ENCODE data around the gene FAM83F.

FAM83F gene

GRCh38 chr22:40041366-40042137 is 46.8 kb downstream of the FAM83F start:
- H3K9ac ChIP-seq (ENCODE audit: low read length) = no peak overlapping the region
- TF ChIP-seq CTCF (IDR thresholded peaks at IDR 0.05; ENCODE audit: insufficient read depth, low read length, poor library complexity, severe bottlenecking) = no peak
- TF ChIP-seq EZH2phosphoT487 (conservative IDR thresholded peaks at IDR 0.05; ENCODE audit: low read length) = no peak

GRCh38 chr22:40042312-40042711 is 47.6 kb downstream of the FAM83F start:
- TF ChIP-seq EZH2phosphoT487 (conservative IDR thresholded peaks at IDR 0.05; ENCODE audit: low read length) = no peak
- no peak for TF ChIP-seq CTCF (IDR thresholded peaks at IDR 0.05; ENCODE audit: insufficient read depth, low read length, poor library complexity, severe bottlenecking)
- Histone ChIP-seq H3K27me3 (ENCODE audit: low read length) (no peaks in the 10 kb centered on the region), H3K4me2 (ENCODE audit: low read depth, low read length, poor library complexity, severe bottlenecking) (no peak overlapping the region), H3F3A (ENCODE audit: insufficient read depth) (peaks cover 11% of the 10 kb centered on the region), H3K9ac (ENCODE audit: low read length) (no peak overlapping the region), H2AFZ (ENCODE audit: low read depth, low read length, severe bottlenecking) (no peak overlapping the region), H3K9me3 (ENCODE audit: insufficient read depth, low read length) (no peaks in the 10 kb centered on the region), H4K20me1 (ENCODE audit: low read depth, low read length) (no peaks in the 10 kb centered on the region), H3K36me3 (ENCODE audit: low read length) (no peaks in the 10 kb centered on the region), H3K9me2 (replicated peaks; ENCODE audit: insufficient read depth, low read length) (no peaks in the 10 kb centered on the region), H3K79me2 (ENCODE audit: insufficient read depth, low read length) (no peaks in the 10 kb centered on the region; the same call in 1 of the 2 replicates), H3K27ac (ENCODE audit: low read depth, low read length) (no peak overlapping the region), H3K4me3 (ENCODE audit: insufficient read depth, low read length, poor library complexity, severe bottlenecking) (no peak overlapping the region)

More at GRCh38 chr22:40041366-40042137, 46.8 kb downstream of the FAM83F start:
- no peaks in the 10 kb centered on the region for H3K9me2 ChIP-seq (replicated peaks; ENCODE audit: insufficient read depth, low read length)
- no peaks in the 10 kb centered on the region for H3K9me3 ChIP-seq (ENCODE audit: insufficient read depth, low read length)
- no peaks in the 10 kb centered on the region; the same call in 1 of the 2 replicates for H3K79me2 ChIP-seq (ENCODE audit: insufficient read depth, low read length)
- H3K27me3 ChIP-seq (ENCODE audit: low read length) = no peaks in the 10 kb centered on the region
- H3K4me2 ChIP-seq (ENCODE audit: low read depth, low read length, poor library complexity, severe bottlenecking) = no peak overlapping the region
- H3K27ac ChIP-seq (ENCODE audit: low read depth, low read length) = no peak overlapping the region
- H3K36me3 ChIP-seq (ENCODE audit: low read length) = no peaks in the 10 kb centered on the region
- peaks cover 11% of the 10 kb centered on the region for H3F3A ChIP-seq (ENCODE audit: insufficient read depth)
- no peaks in the 10 kb centered on the region for H4K20me1 ChIP-seq (ENCODE audit: low read depth, low read length)
- H2AFZ ChIP-seq (ENCODE audit: low read depth, low read length, severe bottlenecking) = no peak overlapping the region
- no peak overlapping the region for H3K4me3 ChIP-seq (ENCODE audit: insufficient read depth, low read length, poor library complexity, severe bottlenecking)

- no peak overlapping the region for H2AFZ ChIP-seq (ENCODE audit: low read depth, low read length, severe bottlenecking)
- H3K27me3 ChIP-seq (ENCODE audit: low read length) = no peaks in the 10 kb centered on the region
- no peak overlapping the region for H3K27ac ChIP-seq (ENCODE audit: low read depth, low read length)
- peaks cover 17% of the 10 kb centered on the region for H3F3A ChIP-seq (ENCODE audit: insufficient read depth)
- no peaks in the 10 kb centered on the region for H4K20me1 ChIP-seq (ENCODE audit: low read depth, low read length)
- no peaks in the 10 kb centered on the region; the same call in 1 of the 2 replicates for H3K79me2 ChIP-seq (ENCODE audit: insufficient read depth, low read length)
- H3K9me3 ChIP-seq (ENCODE audit: insufficient read depth, low read length) = no peaks in the 10 kb centered on the region
- TF ChIP-seq CTCF (IDR thresholded peaks at IDR 0.05; ENCODE audit: insufficient read depth, low read length, poor library complexity, severe bottlenecking) (no peak), EZH2phosphoT487 (conservative IDR thresholded peaks at IDR 0.05; ENCODE audit: low read length) (no peak)
- H3K9me2 ChIP-seq (replicated peaks; ENCODE audit: insufficient read depth, low read length) = no peaks in the 10 kb centered on the region
- H3K9ac ChIP-seq (ENCODE audit: low read length) = no peak overlapping the region
- no peak overlapping the region for H3K4me3 ChIP-seq (ENCODE audit: insufficient read depth, low read length, poor library complexity, severe bottlenecking)
- no peaks in the 10 kb centered on the region for H3K36me3 ChIP-seq (ENCODE audit: low read length)
- H3K4me2 ChIP-seq (ENCODE audit: low read depth, low read length, poor library complexity, severe bottlenecking) = no peak overlapping the region
Measured at GRCh38 chr22:40043081-40043480, 48.3 kb downstream of the FAM83F start.
